Cardiac fibroblast (primary cell): ENCODE results near the gene MIF.

ENCODE experiments used
- DNase-seq, 2 donors: peaks; one replicate each; pipeline versions ENCODE4 v3.0.0 to v3.0.0-alpha.2; 2010; ENCODE audit warnings: low read depth in 2 of 2
- H3K4me3 ChIP-seq, 2 donors: replicated peaks in 1 of 2; 1 replicate in 1 of 2; 2 replicates in 1 of 2; pipeline ENCODE4 v1.5.1; 2011; ENCODE audit warnings: low read depth in 2 of 2, low read length in 2 of 2, mild to moderate bottlenecking in 2 of 2, moderate library complexity in 1 of 2
- CTCF ChIP-seq: IDR thresholded peaks from one replicate; pipeline ENCODE4 v1.5.1; 2011; ENCODE audit warnings: low read depth, mild to moderate bottlenecking, low read length, inconsistent platforms

The MIF gene

GRCh38 chr22:23882370-23882769, 11.8 kb upstream of the MIF start:
- no peak overlapping the region for H3K4me3 ChIP-seq
- DNase-seq: no peak
- TF ChIP-seq CTCF: no peak

- H3K4me3 ChIP-seq: no peak overlapping the region
- no peak for DNase-seq
- no peak for TF ChIP-seq CTCF
Measured at GRCh38 chr22:23883658-23884057, 10.5 kb upstream of the MIF start.

GRCh38 chr22:23884140-23884539, 10.0 kb upstream of the MIF start:
- no peak overlapping the region for H3K4me3 ChIP-seq
- TF ChIP-seq CTCF: no peak
- DNase-seq: no peak

- DNase-seq: peak; percentile 55 to 60
- no peak for TF ChIP-seq CTCF
- H3K4me3 ChIP-seq: no peak overlapping the region
Measured at GRCh38 chr22:23888615-23889401, 5.4 kb upstream of the MIF start.

GRCh38 chr22:23889620-23890019, 4.6 kb upstream of the MIF start:
- H3K4me3 ChIP-seq: no peak overlapping the region
- TF ChIP-seq CTCF: no peak
- no peak for DNase-seq

GRCh38 chr22:23891726-23892125, 2.5 kb upstream of the MIF start:
- no peak for DNase-seq
- no peak for TF ChIP-seq CTCF
- no peak overlapping the region for H3K4me3 ChIP-seq

- no peak for TF ChIP-seq CTCF
Measured at GRCh38 chr22:23892130-23892529, 2.1 kb upstream of the MIF start.

More at GRCh38 chr22:23892130-23892529, 2.1 kb upstream of the MIF start:
- no peak overlapping the region for H3K4me3 ChIP-seq
- no peak for DNase-seq
